Nucleus accumbens (tissue), 56 donors: ENCODE results near the gene GSC.

Source experiments
- DNase-seq, 56 donors: peaks; one replicate each; lab custom pipeline; 2025; lab: John Stamatoyannopoulos, UW

The GSC gene

DNA sequence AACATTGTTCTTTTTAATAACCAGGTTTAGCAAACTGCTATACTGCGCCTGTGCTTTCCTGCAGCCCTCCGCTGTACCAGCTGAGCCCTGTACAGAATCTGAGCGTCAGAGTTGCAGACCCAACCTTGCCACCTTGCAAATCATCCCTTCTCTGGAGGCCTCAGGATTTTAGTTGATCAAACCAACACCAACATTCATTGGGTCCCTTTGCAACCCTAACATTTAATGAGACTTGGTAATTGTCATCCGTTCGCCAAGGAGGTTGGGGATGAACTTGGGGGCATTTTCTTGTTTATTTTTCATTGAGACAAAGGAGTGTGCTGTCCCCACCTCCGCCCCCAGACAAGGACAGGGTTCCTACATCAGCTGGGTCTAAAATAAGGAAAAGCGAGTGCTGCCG lies 2.6 kb upstream of the GSC start:
- no peak for DNase-seq

GRCh38 chr14:94771906-94772490 lies 2.1 kb upstream of the GSC start:
- DNase-seq = no peak

DNA sequence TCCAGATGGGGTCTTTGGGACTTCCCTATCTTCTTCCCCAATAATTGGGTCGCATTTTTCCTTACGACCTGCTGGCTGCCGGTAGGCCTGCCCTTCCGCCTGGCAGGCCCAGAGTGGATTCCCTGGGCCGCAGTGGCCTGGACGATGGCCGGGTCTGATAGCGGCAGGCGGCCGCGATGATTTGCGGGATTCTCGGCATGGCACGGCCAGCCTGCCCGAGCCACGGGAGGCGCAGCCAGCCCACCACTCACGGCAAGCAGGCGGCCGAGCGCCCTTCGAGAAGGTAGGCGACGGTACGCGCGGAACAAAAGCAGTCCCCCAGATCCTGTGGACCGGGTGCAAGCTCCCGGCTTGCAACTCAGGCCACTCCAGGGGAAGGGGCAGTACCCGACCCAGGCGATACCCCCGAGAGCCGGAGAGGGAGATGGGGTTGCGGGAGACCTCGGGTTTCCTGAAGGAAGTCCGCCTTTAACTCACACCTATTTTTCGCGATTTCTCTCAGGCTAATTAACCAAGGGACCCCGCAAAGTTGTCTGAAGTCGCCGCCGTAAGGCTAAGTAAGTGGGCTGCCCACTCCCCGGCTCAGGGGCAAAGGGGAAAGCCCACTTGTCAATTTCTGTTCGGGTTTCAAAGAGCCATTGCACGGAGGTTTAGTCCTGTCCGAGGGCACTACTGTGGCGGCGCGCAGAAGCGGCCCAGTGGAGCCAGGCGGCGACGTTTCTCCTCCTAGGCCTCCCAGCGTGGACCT lies 1.4 kb upstream of the GSC start:
- no peak for DNase-seq

- DNase-seq = no peak
These were observed 873 bp upstream of the GSC start for GRCh38 chr14:94770815-94771157.

GRCh38 chr14:94770251-94770749 lies 387 bp upstream of the GSC start:
- no peak for DNase-seq

DNA sequence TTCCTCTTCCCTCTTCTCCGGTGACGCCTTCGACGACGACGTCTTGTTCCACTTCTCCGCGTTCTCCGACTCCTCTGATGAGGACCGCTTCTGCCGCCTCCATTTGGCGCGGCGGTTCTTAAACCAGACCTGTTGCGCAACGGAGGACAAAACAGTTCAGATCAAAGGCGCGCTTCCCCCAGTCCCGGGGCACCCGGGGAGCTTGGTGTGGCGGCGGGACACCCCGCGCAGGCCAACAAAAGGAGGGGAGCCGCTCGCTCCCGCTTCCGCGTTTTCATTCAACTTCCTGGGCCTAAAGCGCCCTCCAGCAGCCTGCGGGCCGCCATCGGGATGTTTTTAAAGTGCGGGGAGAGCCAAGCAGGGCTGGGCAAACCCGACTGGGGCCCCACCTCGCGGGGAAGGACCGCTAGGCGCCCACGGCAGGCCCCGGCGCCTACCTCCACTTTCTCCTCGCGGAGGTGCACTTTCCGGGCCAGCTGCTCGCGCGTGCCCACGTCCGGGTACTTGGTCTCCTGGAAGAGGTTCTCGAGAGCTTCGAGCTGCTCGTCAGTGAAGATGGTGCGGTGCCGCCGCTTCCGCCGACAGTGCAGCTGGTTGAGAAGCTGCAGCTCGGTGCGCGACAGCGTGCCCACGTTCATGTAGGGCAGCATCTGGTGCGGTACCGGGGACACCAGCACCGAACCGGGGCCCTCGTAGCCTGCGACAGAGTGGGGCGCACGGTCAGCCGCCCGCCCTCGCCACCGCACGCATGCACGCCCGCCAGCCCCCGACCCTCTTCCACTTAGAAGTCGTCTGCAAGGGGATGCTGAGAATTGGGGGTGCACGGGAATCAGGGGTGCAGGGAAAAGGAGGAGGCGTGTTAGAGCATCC lies 1.2 kb downstream of the GSC start:
- no peak for DNase-seq

- no peak for DNase-seq
These were observed 1.8 kb downstream of the GSC start for GRCh38 chr14:94768141-94768520.

GRCh38 chr14:94767321-94767878 lies 2.5 kb downstream of the GSC start:
- no peak for DNase-seq

- no peak for DNase-seq
These were observed 5.3 kb downstream of the GSC start for GRCh38 chr14:94764573-94764972.

DNA sequence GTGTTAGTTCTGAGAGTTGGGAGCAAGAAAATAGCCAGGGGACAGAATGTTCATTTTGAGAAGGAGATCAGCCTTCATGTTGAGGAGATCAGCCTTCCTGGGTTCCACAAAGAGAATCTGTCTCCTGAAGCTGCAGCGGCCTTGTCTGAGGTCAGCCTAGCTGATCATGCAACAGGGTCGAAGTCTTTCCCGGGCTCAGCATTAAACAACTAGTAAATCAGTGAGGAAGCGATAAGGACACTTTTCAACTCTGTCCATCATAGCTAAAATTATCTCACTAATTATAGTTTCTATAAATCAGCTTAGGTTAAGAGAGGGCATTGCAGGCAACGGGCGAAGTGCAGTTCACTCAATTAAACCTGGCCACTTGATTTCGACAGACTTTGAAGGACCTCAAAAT lies 7.5 kb downstream of the GSC start:
- DNase-seq = no peak

DNA sequence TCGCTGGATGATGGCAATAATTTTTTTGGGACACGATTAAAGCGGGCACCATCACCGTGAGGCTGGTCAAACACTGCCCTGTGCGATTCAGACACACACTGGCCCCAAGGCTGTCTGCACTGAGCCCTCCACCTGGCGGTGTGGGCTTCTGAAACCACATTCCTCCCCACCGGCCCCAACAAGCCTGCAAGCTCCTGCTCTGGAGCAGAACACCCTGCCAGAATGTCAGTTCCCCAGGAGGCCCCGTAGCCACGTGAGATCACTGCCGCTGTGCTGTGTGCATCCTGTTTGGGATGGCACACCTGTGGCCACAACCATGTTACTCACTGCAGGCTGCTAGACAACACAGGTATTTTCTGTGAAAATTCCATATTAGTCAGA lies 7.9 kb downstream of the GSC start:
- no peak for DNase-seq

DNA sequence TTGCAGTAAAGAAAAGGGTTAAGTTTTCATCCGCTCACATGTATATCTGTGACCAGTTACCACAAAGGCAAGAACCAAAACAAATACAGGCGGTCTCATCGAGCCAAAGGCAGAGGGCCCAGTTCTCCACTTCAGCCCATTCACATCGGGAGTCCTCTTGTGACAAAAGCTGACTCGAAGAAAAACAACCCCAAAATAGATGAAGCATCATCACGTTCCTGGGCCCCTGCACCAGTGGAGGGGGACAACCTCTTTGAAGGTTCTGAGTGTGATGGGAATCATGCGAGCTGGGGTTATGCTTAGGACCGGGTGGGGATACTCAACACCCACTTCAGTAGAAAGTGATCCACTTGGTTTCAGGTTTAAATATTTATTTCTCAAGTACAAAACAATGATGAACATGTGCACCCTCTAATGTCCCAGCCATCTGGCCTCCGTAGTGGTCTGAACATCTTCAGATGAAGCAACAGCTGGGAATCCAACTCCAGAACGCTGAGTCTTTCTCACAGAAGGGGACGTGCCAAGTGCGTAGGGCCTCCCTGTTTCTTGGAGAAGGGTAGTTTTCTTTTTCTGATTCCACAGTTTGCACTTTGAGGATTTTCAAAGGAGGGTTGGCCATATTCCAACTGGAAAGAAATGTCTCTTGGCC lies 8.4 kb downstream of the GSC start:
- no peak for DNase-seq

- DNase-seq = no peak
These were observed 13.5 kb downstream of the GSC start for GRCh38 chr14:94756310-94756882.

DNA sequence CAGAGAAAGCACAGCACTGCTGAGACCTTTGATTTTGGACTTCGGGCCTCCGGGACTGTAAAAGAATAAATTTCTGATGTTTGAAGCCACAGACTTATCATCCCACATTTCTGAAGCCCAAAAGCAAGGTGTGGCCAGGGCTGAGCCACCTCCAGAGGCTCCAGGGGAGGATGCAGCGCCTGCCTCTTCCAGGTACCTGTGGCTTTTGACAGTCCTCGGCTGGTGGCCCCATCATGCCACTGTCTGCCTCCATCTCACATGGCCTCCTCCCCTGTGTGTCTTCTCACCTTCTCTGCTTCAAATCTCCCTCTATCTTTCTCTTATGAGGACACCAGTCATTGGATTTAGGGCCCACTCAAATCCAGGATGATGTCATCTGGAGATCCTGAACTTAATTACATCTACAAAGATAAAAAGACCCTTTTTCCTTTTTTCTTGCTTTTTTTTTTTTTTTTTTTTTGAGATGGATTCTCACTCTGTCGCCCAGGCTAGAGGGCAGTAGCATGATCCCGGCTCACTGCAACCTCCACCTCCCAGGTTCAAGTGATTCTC lies 15.4 kb downstream of the GSC start:
- no peak for DNase-seq

GRCh38 chr14:94752591-94753436 lies 17.1 kb downstream of the GSC start:
- DNase-seq = no peak

DNA sequence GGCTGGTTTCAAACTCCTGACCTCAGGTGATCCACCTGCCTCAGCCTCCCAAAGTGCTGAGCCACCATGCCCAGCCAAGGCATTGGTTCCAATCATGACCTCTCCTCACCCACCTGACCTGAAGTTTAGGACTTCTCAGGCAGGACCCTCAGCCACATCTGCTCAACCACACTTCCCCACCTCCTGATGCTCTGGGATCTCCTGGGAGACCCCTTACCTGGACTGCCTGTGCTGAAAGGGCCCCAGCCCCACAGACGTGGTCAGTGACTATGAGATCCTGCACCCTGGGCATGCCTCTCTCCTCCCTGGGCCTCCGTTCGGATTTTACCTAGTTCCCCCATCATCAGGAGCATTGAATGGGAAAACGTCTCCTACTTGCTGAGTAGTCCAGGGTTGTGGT lies 18.0 kb downstream of the GSC start:
- no peak for DNase-seq

- no peak for DNase-seq
These were observed 18.6 kb downstream of the GSC start for GRCh38 chr14:94751321-94751720.

DNA sequence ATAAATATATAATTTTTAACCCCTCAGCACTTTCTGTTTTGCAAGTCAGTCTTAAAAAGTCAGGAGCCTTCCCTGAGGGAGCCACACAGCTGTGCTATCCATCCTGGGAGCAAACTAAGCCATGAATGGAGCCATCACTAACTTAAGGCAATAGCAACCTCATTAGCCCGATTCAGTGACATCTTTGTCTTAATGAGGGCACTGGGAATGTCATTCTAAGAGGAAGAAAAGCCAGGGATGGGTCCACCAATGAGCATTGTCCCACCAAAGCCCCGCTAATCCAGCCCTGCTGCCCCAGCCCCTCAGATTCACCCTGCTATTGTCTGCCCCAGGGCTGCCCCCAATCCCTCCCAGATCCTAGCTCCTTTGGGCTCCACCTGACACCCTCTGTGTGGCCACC lies 19.5 kb downstream of the GSC start:
- DNase-seq = no peak

DNA sequence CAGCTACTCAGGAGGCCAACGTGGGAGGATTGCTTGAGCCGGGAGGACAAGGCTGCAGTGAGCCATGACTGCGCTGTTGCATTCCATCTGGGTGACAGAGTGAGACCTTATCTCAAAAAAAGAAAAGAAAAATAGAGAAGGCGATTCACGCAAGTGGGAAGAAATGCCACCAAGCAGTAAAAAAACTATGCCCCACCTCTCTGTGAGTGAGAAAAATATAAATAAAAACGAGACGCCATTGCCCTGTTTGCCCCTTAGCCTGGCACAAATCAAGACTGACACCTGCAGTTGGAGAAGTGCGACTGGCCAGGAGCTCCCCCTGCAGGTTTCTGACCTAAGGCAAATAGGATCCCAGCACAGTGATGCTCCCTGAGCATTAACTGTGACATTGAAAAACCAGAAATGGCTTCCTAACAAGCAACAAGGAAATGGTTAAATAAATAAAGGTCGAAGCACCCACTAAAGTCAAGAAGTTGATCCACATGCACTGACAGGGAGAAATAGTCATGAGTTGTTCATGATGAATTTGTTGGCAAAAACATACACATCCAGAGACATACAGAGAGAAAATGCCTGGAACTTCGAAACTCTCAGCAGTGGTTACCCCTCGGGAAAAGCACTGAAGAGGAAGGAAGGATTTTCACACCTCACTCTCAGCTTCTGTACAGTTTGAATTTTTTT lies 21.1 kb downstream of the GSC start:
- DNase-seq = peak in 1 of 56 donors; percentile 30
